CD14-positive monocyte (primary cell): ENCODE measurements around the gene WFDC5. TPM values are rescaled to one million over a fixed set of nuclear protein-coding genes. Genes with fewer than 3 reads are reported as not detected.

Experiments used
- DNase-seq, 3 donors: peaks; one replicate each; pipeline ENCODE4 v3.0.0-alpha.2; 2011 to 2022
- H2AFZ ChIP-seq: 2 replicates; pipeline ENCODE4 v1.6.0; 2012; ENCODE audit warnings: mild to moderate bottlenecking, low read depth, low read length, inconsistent platforms; ENCODE audit not compliant: insufficient read depth, poor library complexity, severe bottlenecking
- H3K27ac ChIP-seq, 2 donors: 1 replicate in 1 of 2; 2 replicates in 1 of 2; pipeline ENCODE4 v1.5.1; 2012 to 2013; ENCODE audit warnings: low read length in 2 of 2, control low read depth in 1 of 2, inconsistent platforms in 1 of 2, low read depth in 1 of 2, mild to moderate bottlenecking in 1 of 2
- H3K27me3 ChIP-seq, 2 donors: one replicate each; pipeline versions ENCODE4 v1.6.0 to v1.6.1; 2011 to 2013; ENCODE audit warnings: low read length in 2 of 2; ENCODE audit not compliant: control insufficient read depth in 2 of 2, insufficient read depth in 2 of 2
- H3K36me3 ChIP-seq, 2 donors: replicated peaks in 1 of 2; 1 replicate in 1 of 2; 2 replicates in 1 of 2; pipeline versions ENCODE4 v1.5.1 to v1.6.1; 2012 to 2013; ENCODE audit warnings: low read length in 2 of 2, control low read depth in 1 of 2, inconsistent platforms in 1 of 2, mild to moderate bottlenecking in 1 of 2; ENCODE audit not compliant: insufficient read depth in 2 of 2, control insufficient read depth in 1 of 2
- H3K4me1 ChIP-seq, 2 donors: 1 replicate in 1 of 2; 2 replicates in 1 of 2; pipeline versions ENCODE4 v1.5.1 to v1.6.1; 2012 to 2013; ENCODE audit warnings: low read length in 2 of 2, control low read depth in 1 of 2, inconsistent platforms in 1 of 2, mild to moderate bottlenecking in 1 of 2, moderate library complexity in 1 of 2; ENCODE audit not compliant: insufficient read depth in 2 of 2, control insufficient read depth in 1 of 2
- H3K4me2 ChIP-seq: replicated peaks from 2 replicates; pipeline ENCODE3; 2012; ENCODE audit warnings: low read length, moderate library complexity, mild to moderate bottlenecking; ENCODE audit not compliant: poor library complexity, severe bottlenecking; ENCODE audit errors: extremely low read depth
- H3K4me3 ChIP-seq, 3 experiments: fragments of 200-600 bp in 1 of 3; sonication (generic) in 1 of 3; replicated peaks in 1 of 3; 1 replicate in 2 of 3; 2 replicates in 1 of 3; pipeline ENCODE4 v1.5.1; 2011 to 2013; ENCODE audit warnings: low read length in 3 of 3, mild to moderate bottlenecking in 3 of 3, control low read depth in 2 of 3, low read depth in 2 of 3, inconsistent platforms in 1 of 3, moderate library complexity in 1 of 3
- H3K79me2 ChIP-seq: 2 replicates; pipeline ENCODE4 v1.6.0; 2012; ENCODE audit warnings: mild to moderate bottlenecking, control low read depth, inconsistent platforms, low read length, moderate library complexity; ENCODE audit not compliant: insufficient read depth
- H3K9ac ChIP-seq: 2 replicates; pipeline ENCODE4 v1.6.0; 2017; ENCODE audit warnings: low read length, mild to moderate bottlenecking; ENCODE audit not compliant: insufficient read depth, poor library complexity, severe bottlenecking
- H3K9me3 ChIP-seq, 2 donors: replicated peaks in 1 of 2; 1 replicate in 1 of 2; 2 replicates in 1 of 2; pipeline versions ENCODE4 v1.5.1 to v1.6.1; 2012 to 2013; ENCODE audit warnings: low read length in 2 of 2, control low read depth in 1 of 2; ENCODE audit not compliant: control insufficient read depth in 1 of 2, insufficient read depth in 1 of 2
- H4K20me1 ChIP-seq: 2 replicates; pipeline ENCODE4 v1.6.0; 2012; ENCODE audit warnings: mild to moderate bottlenecking, low read length, control low read depth, moderate library complexity; ENCODE audit not compliant: insufficient read depth
- H3K27ac Mint-ChIP-seq, 7 donors: one replicate each; pipeline ENCODE4 v1.8.0; 2020; ENCODE audit warnings: mild to moderate bottlenecking in 7 of 7, mixed read lengths in 7 of 7, moderate library complexity in 6 of 7, inconsistent platforms in 2 of 7
- H3K27me3 Mint-ChIP-seq, 3 donors: one replicate each; pipeline ENCODE4 v1.8.0; 2021 to 2022; ENCODE audit warnings: low read depth in 3 of 3, mild to moderate bottlenecking in 3 of 3, mixed read lengths in 3 of 3, moderate library complexity in 3 of 3, inconsistent platforms in 1 of 3
- H3K36me3 Mint-ChIP-seq, 2 donors: one replicate each; pipeline ENCODE4 v1.8.0; 2020; ENCODE audit warnings: mixed read lengths in 2 of 2, inconsistent platforms in 1 of 2, mild to moderate bottlenecking in 1 of 2
- H3K4me1 Mint-ChIP-seq: one replicate; pipeline ENCODE4 v1.8.0; 2020; ENCODE audit warnings: mild to moderate bottlenecking, mixed read lengths
- H3K4me3 Mint-ChIP-seq, 2 donors: one replicate each; pipeline ENCODE4 v1.8.0; 2020; ENCODE audit warnings: mild to moderate bottlenecking in 2 of 2, mixed read lengths in 2 of 2, moderate library complexity in 1 of 2
- H3K9me3 Mint-ChIP-seq, 7 donors: one replicate each; pipeline ENCODE4 v1.8.0; 2020 to 2022; ENCODE audit warnings: mixed read lengths in 7 of 7, mild to moderate bottlenecking in 6 of 7, moderate library complexity in 6 of 7, inconsistent platforms in 2 of 7
- CTCF ChIP-seq: fragments of 200-600 bp; IDR thresholded peaks from one replicate; pipeline ENCODE4 v1.8.0; 2022; ENCODE audit warnings: antibody characterized with exemption, mild to moderate bottlenecking
- WGBS: methylation state at CpG from one replicate; pipeline ENCODE4 v1.1.5; 2013; ENCODE audit warnings: missing lambda C conversion rate; ENCODE audit not compliant: insufficient coverage; 5-methylcytosine and 5-hydroxymethylcytosine counted together
- intact Hi-C, 2 donors: fragments of 100-400 bp; cut with micrococcal nuclease; formaldehyde crosslinking; loops; one replicate each; pipeline versions ENCODE4 v1.15.0 to v1.15.1; 2023
- polyA plus RNA-seq, 3 donors: library from polyadenylated mRNA; depleted of rRNA in 1 of 3; unstranded in 2 of 3; stranded (reverse) in 1 of 3; fragments of 300-500 nt in 2 of 3; fragments of >200 nt in 1 of 3; fragmentation: Illumina TruSeq in 2 of 3; gene quantifications; 1 replicate in 2 of 3; 2 replicates in 1 of 3; pipeline ENCODE4 v1.2.3, GENCODE V29; 2012 to 2021

WFDC5 gene
- polyA plus RNA-seq, 3 donors = not detected

DNA sequence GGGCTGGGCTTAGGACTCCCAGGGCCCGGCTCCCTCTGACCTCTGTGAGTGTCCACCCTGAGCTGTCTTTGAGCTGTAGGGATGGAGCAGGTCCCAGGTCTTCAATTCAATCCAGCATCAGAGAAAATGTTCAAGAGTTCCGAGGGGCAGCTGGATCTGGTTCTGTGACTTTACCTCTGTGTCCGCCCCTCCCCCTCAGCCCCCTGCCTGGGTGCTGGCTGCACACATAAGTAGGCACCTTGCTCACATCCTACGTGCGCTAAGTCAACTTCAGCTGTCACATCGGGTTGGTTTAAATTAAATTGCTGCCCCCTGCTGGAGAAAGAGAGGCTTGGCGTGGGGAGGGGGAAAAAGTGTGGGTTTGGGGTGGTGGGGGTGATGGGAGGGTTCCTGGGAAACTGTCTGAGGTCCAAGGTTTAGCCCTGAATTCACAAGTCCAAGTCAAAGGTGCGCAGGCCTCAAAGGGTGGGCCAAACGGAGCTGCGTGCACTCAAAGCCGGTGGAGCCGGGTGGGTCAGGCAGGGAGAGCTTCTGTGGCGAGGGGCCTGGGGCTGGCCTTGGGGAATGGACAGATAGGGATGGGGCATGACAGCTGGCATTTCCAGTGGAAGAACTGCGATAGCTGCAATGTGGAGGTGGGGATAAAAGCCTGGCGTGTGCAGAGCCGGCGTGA lies 3.0 kb downstream of the WFDC5 start:
- intact Hi-C loops = no loop called here
- Histone ChIP-seq H2AFZ (no peak overlapping the region), H3K27me3 (no peaks in the 10 kb centered on the region), H3K27ac (no peak overlapping the region), H3K4me3 (no peak overlapping the region), H3K79me2 (no peaks in the 10 kb centered on the region), H3K9me3 (no peaks in the 10 kb centered on the region), H4K20me1 (no peaks in the 10 kb centered on the region), H3K4me1 (no peaks in the 10 kb centered on the region), H3K9ac (no peak overlapping the region), H3K36me3 (no peaks in the 10 kb centered on the region), H3K4me2 (no peak overlapping the region)
- Mint-ChIP-seq H3K27ac (no peak overlapping the region), H3K4me1 (no peaks in the 10 kb centered on the region), H3K27me3 (peaks cover 12 to 15% (median 15%) of the 10 kb centered on the region in 3 donors), H3K4me3 (peak overlapping the region in 1 of 2 donors; percentile 48), H3K36me3 (no peaks in the 10 kb centered on the region), H3K9me3 (no peaks in the 10 kb centered on the region)
- no peak for DNase-seq
- TF ChIP-seq CTCF = peak; percentile 58
- 47% methylated on average over 12 of the region's 17 CpGs for WGBS

DNA sequence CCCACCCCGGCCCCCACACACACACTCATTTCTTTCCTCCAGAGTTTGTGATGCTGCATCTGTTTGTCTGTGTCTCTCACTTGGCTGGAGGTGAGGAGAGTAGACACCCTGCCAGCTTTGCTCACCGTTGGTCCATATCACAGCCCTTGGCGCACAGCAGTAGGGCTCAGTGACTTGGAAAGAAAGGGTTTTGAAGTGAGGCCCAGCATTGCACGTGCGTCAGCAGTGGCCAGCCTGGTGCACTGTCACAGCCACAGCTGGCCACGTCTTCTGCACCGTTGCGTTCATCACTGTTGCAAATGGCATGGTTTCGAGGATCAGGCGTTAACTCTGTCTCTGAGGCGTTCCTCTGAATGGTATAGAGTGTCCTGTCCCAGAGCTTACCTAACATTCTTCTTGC lies 3.7 kb downstream of the WFDC5 start:
- Histone ChIP-seq H3K9ac (no peak overlapping the region), H3K4me3 (no peak overlapping the region), H3K4me1 (no peaks in the 10 kb centered on the region), H3K79me2 (no peaks in the 10 kb centered on the region), H3K27ac (no peak overlapping the region), H2AFZ (no peak overlapping the region), H3K4me2 (no peak overlapping the region), H4K20me1 (no peaks in the 10 kb centered on the region), H3K27me3 (peaks cover 0 to 2% of the 10 kb centered on the region in 2 donors), H3K36me3 (no peaks in the 10 kb centered on the region), H3K9me3 (no peaks in the 10 kb centered on the region)
- H3K36me3 Mint-ChIP-seq = no peaks in the 10 kb centered on the region
- 93% methylated on average over 10 of the region's 11 CpGs for WGBS
- H3K4me1 Mint-ChIP-seq = no peaks in the 10 kb centered on the region
- intact Hi-C loops = no loop called here
- no peak overlapping the region for H3K27ac Mint-ChIP-seq
- no peaks in the 10 kb centered on the region for H3K9me3 Mint-ChIP-seq
- no peak for DNase-seq
- no peak for TF ChIP-seq CTCF
- peaks cover 12 to 17% (median 15%) of the 10 kb centered on the region in 3 donors for H3K27me3 Mint-ChIP-seq
- no peak overlapping the region for H3K4me3 Mint-ChIP-seq
